HG02943 (cell line): ENCODE measurements around the gene MS4A6A.
"Not testable (repeated sequence)": the region's sequence is repeated elsewhere in the genome, so short reads cannot be mapped to it uniquely, and the experiment has no call there.

ENCODE experiments used
- ATAC-seq: cut with Tn5 transposase; IDR thresholded peaks from one replicate; pipeline ENCODE4 v1.9.1; 2021; ENCODE audit warnings: mild to moderate bottlenecking, low read depth, moderate library complexity; ENCODE audit not compliant: unreplicated experiment

MS4A6A gene

GRCh38 chr11:60130496-60130895, 52.4 kb downstream of the MS4A6A start:
- no peak for ATAC-seq

GRCh38 chr11:60129853-60130252, 53.0 kb downstream of the MS4A6A start:
- no peak for ATAC-seq

GRCh38 chr11:60128866-60129265, 54.0 kb downstream of the MS4A6A start:
- not testable (repeated sequence) for ATAC-seq

- ATAC-seq: no peak
Observed at GRCh38 chr11:60128376-60128775, 54.5 kb downstream of the MS4A6A start.

GRCh38 chr11:60127311-60127811, 55.5 kb downstream of the MS4A6A start:
- ATAC-seq: no peak

- no peak for ATAC-seq
Observed at GRCh38 chr11:60125956-60126585, 56.8 kb downstream of the MS4A6A start.

- ATAC-seq: no peak
Observed at GRCh38 chr11:60124802-60125432, 58.0 kb downstream of the MS4A6A start.
